Epithelial cell of esophagus (primary cell): ENCODE results near the gene LGR6.

Experiments used
- DNase-seq: peaks from one replicate; pipeline ENCODE4 v3.0.0; 2010; ENCODE audit warnings: low read depth
- H3K4me3 ChIP-seq: 2 replicates; pipeline ENCODE4 v1.5.1; 2011; ENCODE audit warnings: mild to moderate bottlenecking, low read length, control low read depth
- CTCF ChIP-seq: IDR thresholded peaks from 2 replicates; pipeline ENCODE4 v1.5.1; 2011; ENCODE audit warnings: low read depth, mild to moderate bottlenecking, low read length, control low read depth, inconsistent platforms; ENCODE audit not compliant: insufficient read depth; ENCODE audit errors: missing control alignments

LGR6 gene

GRCh38 chr1:202291961-202292712 is 98.5 kb downstream of the LGR6 start:
- no peak overlapping the region for H3K4me3 ChIP-seq
- peak; percentile 84 for DNase-seq
- TF ChIP-seq CTCF: no peak

GRCh38 chr1:202292773-202293172 is 99.2 kb downstream of the LGR6 start:
- no peak for TF ChIP-seq CTCF
- no peak for DNase-seq
- H3K4me3 ChIP-seq: no peak overlapping the region

GRCh38 chr1:202293569-202293968 is 100.0 kb downstream of the LGR6 start:
- TF ChIP-seq CTCF: no peak
- H3K4me3 ChIP-seq: no peak overlapping the region
- DNase-seq: no peak

- TF ChIP-seq CTCF: no peak
- H3K4me3 ChIP-seq: no peak overlapping the region
- no peak for DNase-seq
Measured at GRCh38 chr1:202302166-202302565, 108.6 kb downstream of the LGR6 start.

GRCh38 chr1:202304375-202304774 is 110.8 kb downstream of the LGR6 start:
- TF ChIP-seq CTCF: no peak
- no peak overlapping the region for H3K4me3 ChIP-seq
- DNase-seq: no peak

- no peak for DNase-seq
- no peak for TF ChIP-seq CTCF
- no peak overlapping the region for H3K4me3 ChIP-seq
Measured at GRCh38 chr1:202305168-202305567, 111.6 kb downstream of the LGR6 start.

GRCh38 chr1:202306535-202307345 is 113.1 kb downstream of the LGR6 start:
- no peak overlapping the region for H3K4me3 ChIP-seq
- no peak for DNase-seq
- no peak for TF ChIP-seq CTCF
